H1 (cell line): Measurements from ENCODE around the gene FASLG. TPM values are rescaled to one million over a fixed set of nuclear protein-coding genes. Genes with fewer than 3 reads are reported as not detected.

Experiments used
- CTCF ChIA-PET: fragments of 300-600 bp; sonication (Branson Sonifier 250); formaldehyde crosslinking; loops from one replicate; lab custom pipeline; 2021; ENCODE audit not compliant: partially characterized antibody; lab: Charles Lee
- POLR2A ChIA-PET: fragments of 300-600 bp; sonication (Branson Sonifier 250); formaldehyde crosslinking; loops from one replicate; lab custom pipeline; 2021; ENCODE audit warnings: inconsistent platforms; ENCODE audit not compliant: partially characterized antibody; lab: Charles Lee
- DNase-seq, 2 experiments: peaks; one replicate each; pipeline versions ENCODE4 v3.0.0 to v3.0.0-alpha.2; 2010 to 2022; ENCODE audit warnings: low spot score in 2 of 2, low read depth in 1 of 2, mixed read lengths in 1 of 2
- FAIRE-seq: peaks from 2 replicates; lab custom pipeline; 2011; peaks lifted over from hg19 to GRCh38; lab: Jason Lieb, UNC
- H2AFZ ChIP-seq: 2 replicates; pipeline ENCODE4 v1.8.1; 2012; ENCODE audit warnings: low read length, inconsistent platforms
- H2AK5ac ChIP-seq: 2 replicates; pipeline ENCODE4 v1.6.1; 2013; ENCODE audit warnings: low read depth, low read length
- H2BK120ac ChIP-seq: replicated peaks from 2 replicates; pipeline ENCODE3; 2013; ENCODE audit warnings: low read depth, low read length, inconsistent platforms
- H2BK12ac ChIP-seq: 2 replicates; pipeline ENCODE4 v1.6.1; 2013; ENCODE audit warnings: low read depth, low read length
- H2BK15ac ChIP-seq: 2 replicates; pipeline ENCODE4 v1.6.1; 2013; ENCODE audit warnings: low read length
- H2BK20ac ChIP-seq: 2 replicates; pipeline ENCODE4 v1.6.1; 2013; ENCODE audit warnings: low read length
- H2BK5ac ChIP-seq: 2 replicates; pipeline ENCODE4 v1.6.1; 2013; ENCODE audit warnings: low read depth, low read length
- H3K14ac ChIP-seq: 2 replicates; pipeline ENCODE4 v1.6.1; 2013; ENCODE audit warnings: inconsistent platforms; ENCODE audit not compliant: insufficient read length
- H3K18ac ChIP-seq: 2 replicates; pipeline ENCODE4 v1.6.1; 2013; ENCODE audit warnings: low read length; ENCODE audit errors: extremely low read depth
- H3K23ac ChIP-seq: 2 replicates; pipeline ENCODE4 v1.6.1; 2013; ENCODE audit warnings: inconsistent platforms; ENCODE audit not compliant: insufficient read length
- H3K23me2 ChIP-seq: 2 replicates; pipeline ENCODE4 v1.6.1; 2013; ENCODE audit warnings: low read depth, low read length
- H3K27ac ChIP-seq: 2 replicates; pipeline ENCODE4 v1.6.1; 2011; ENCODE audit warnings: low read depth, low read length, inconsistent platforms
- H3K27me3 ChIP-seq, 4 experiments: replicated peaks in 1 of 4; 1 replicate in 1 of 4; 2 replicates in 3 of 4; pipeline versions ENCODE4 v1.6.1 to v1.8.1; 2011 to 2013; ENCODE audit warnings: low read length in 3 of 4, mild to moderate bottlenecking in 3 of 4, inconsistent platforms in 2 of 4, mixed read lengths in 2 of 4, moderate library complexity in 1 of 4; ENCODE audit not compliant: control insufficient read depth in 3 of 4, insufficient read depth in 3 of 4; ENCODE audit errors: extremely low read depth in 1 of 4
- H3K36me3 ChIP-seq, 4 experiments: 2 replicates each; pipeline versions ENCODE4 v1.6.1 to v1.8.1; 2011 to 2013; ENCODE audit warnings: mild to moderate bottlenecking in 4 of 4, low read length in 3 of 4, moderate library complexity in 2 of 4, control low read depth in 1 of 4, inconsistent platforms in 1 of 4; ENCODE audit not compliant: insufficient read depth in 4 of 4, control insufficient read depth in 2 of 4
- H3K4ac ChIP-seq: replicated peaks from 2 replicates; pipeline ENCODE3; 2013; ENCODE audit warnings: low read length, low read depth, mixed read lengths, inconsistent platforms; ENCODE audit not compliant: insufficient read length
- H3K4me1 ChIP-seq, 4 experiments: replicated peaks in 1 of 4; 1 replicate in 1 of 4; 2 replicates in 3 of 4; pipeline versions ENCODE4 v1.6.1 to v1.8.1; 2011 to 2013; ENCODE audit warnings: low read length in 3 of 4, inconsistent platforms in 2 of 4, mixed read lengths in 1 of 4; ENCODE audit not compliant: insufficient read depth in 4 of 4, control insufficient read depth in 3 of 4
- H3K4me2 ChIP-seq, 2 experiments: 2 replicates each; pipeline versions ENCODE4 v1.6.1 to v1.8.1; 2011 to 2013; ENCODE audit warnings: low read depth in 2 of 2, low read length in 2 of 2, control low read depth in 1 of 2, inconsistent platforms in 1 of 2, mild to moderate bottlenecking in 1 of 2; ENCODE audit not compliant: insufficient read depth in 1 of 2
- H3K4me3 ChIP-seq, 4 experiments: fragments of 200-600, 300-600 bp in 1 of 4; sonication (generic), shearing (Covaris generic), sonication (Bioruptor Twin) in 1 of 4; 2 replicates each; pipeline versions ENCODE4 v1.5.1 to v1.8.1; 2011 to 2016; ENCODE audit warnings: low read length in 4 of 4, low read depth in 3 of 4, control low read depth in 2 of 4, inconsistent platforms in 2 of 4, mild to moderate bottlenecking in 2 of 4, mixed read lengths in 1 of 4, moderate library complexity in 1 of 4; ENCODE audit not compliant: insufficient read depth in 2 of 4; ENCODE audit errors: extremely low read depth in 1 of 4
- H3K56ac ChIP-seq: replicated peaks from 2 replicates; pipeline ENCODE3; 2013; ENCODE audit warnings: low read depth, mild to moderate bottlenecking, mixed read lengths, low read length, inconsistent platforms; ENCODE audit not compliant: insufficient read length
- H3K79me1 ChIP-seq: 2 replicates; pipeline ENCODE4 v1.6.1; 2013; ENCODE audit warnings: low read depth, low read length, control low read depth
- H3K79me2 ChIP-seq, 2 experiments: 2 replicates each; pipeline versions ENCODE4 v1.6.1 to v1.8.1; 2012 to 2013; ENCODE audit warnings: low read length in 2 of 2, mild to moderate bottlenecking in 2 of 2, inconsistent platforms in 1 of 2; ENCODE audit not compliant: insufficient read depth in 2 of 2, control insufficient read depth in 1 of 2
- H3K9ac ChIP-seq, 4 experiments: replicated peaks in 1 of 4; 1 replicate in 1 of 4; 2 replicates in 3 of 4; pipeline versions ENCODE4 v1.6.1 to v1.8.1; 2011 to 2013; ENCODE audit warnings: low read depth in 3 of 4, low read length in 3 of 4, control low read depth in 2 of 4, mild to moderate bottlenecking in 2 of 4, moderate library complexity in 2 of 4, inconsistent platforms in 1 of 4; ENCODE audit errors: extremely low read depth in 1 of 4
- H3K9me3 ChIP-seq, 2 experiments: 2 replicates each; pipeline versions ENCODE4 v1.6.1 to v1.8.1; 2012 to 2013; ENCODE audit warnings: mild to moderate bottlenecking in 2 of 2, moderate library complexity in 2 of 2, control low read depth in 1 of 2, inconsistent platforms in 1 of 2, low read depth in 1 of 2, low read length in 1 of 2, mixed read lengths in 1 of 2; ENCODE audit not compliant: insufficient read depth in 2 of 2
- H4K20me1 ChIP-seq, 2 experiments: replicated peaks in 1 of 2; 2 replicates each; pipeline versions ENCODE3 to v1.8.1; 2011 to 2013; ENCODE audit warnings: inconsistent platforms in 2 of 2, low read length in 2 of 2, mild to moderate bottlenecking in 1 of 2; ENCODE audit not compliant: insufficient read depth in 2 of 2, control insufficient read depth in 1 of 2
- H4K5ac ChIP-seq: 2 replicates; pipeline ENCODE4 v1.6.1; 2013; ENCODE audit warnings: low read length, low read depth, mixed read lengths, inconsistent platforms; ENCODE audit not compliant: insufficient read length
- H4K8ac ChIP-seq: 2 replicates; pipeline ENCODE4 v1.8.0; 2013; ENCODE audit warnings: mild to moderate bottlenecking, moderate library complexity, low read length, inconsistent platforms; ENCODE audit not compliant: insufficient read depth; ENCODE audit errors: extremely low read depth
- H4K91ac ChIP-seq: replicated peaks from 2 replicates; pipeline ENCODE3; 2013; ENCODE audit warnings: low read length, mixed read lengths, inconsistent platforms; ENCODE audit not compliant: insufficient read length
- CBX8 ChIP-seq: fragments of 300-800, 300-1000 bp; sonication (generic); IDR thresholded peaks from 2 replicates; pipeline ENCODE4 v1.7.1; 2016; ENCODE audit warnings: low read depth, low read length, borderline replicate concordance
- CTBP2 ChIP-seq: IDR thresholded peaks from 2 replicates; pipeline ENCODE4 v1.7.0; 2011; ENCODE audit warnings: borderline replicate concordance, mild to moderate bottlenecking, moderate library complexity, mixed read lengths, low read length; ENCODE audit not compliant: insufficient read depth, insufficient read length
- KDM5A ChIP-seq: fragments of 200-600 bp; IDR thresholded peaks from 2 replicates; pipeline ENCODE4 v1.7.1; 2012; ENCODE audit warnings: mild to moderate bottlenecking, low read length, inconsistent platforms, mixed read lengths
- SP2 ChIP-seq: IDR thresholded peaks from 2 replicates; pipeline ENCODE4 v1.6.1; 2012; ENCODE audit warnings: mild to moderate bottlenecking, low read length, inconsistent platforms
- TAF1 ChIP-seq: IDR thresholded peaks from 2 replicates; pipeline ENCODE4 v1.6.1; 2011; ENCODE audit warnings: mild to moderate bottlenecking, low read depth, low read length
- YY1 ChIP-seq: IDR thresholded peaks from 2 replicates; pipeline ENCODE4 v1.6.1; 2011; ENCODE audit warnings: low read depth, mild to moderate bottlenecking, low read length
- ZNF274 ChIP-seq: IDR thresholded peaks from 2 replicates; pipeline ENCODE4 v1.7.0; 2012; ENCODE audit warnings: low read length, borderline replicate concordance; ENCODE audit errors: extremely low read depth
- WGBS, 2 experiments: shearing (Covaris generic) in 1 of 2; methylation state at CpG; one replicate each; pipeline versions ENCODE4 v1.1.6 to v1.1.7; 2013 to 2015; ENCODE audit warnings: low lambda C conversion rate in 2 of 2, mixed read lengths in 2 of 2, inconsistent platforms in 1 of 2, low coverage in 1 of 2, missing lambda C conversion rate in 1 of 2; ENCODE audit not compliant: insufficient replicate concordance in 2 of 2, insufficient coverage in 1 of 2, insufficient read length in 1 of 2; ENCODE audit errors: extremely low coverage in 1 of 2, missing lambda C conversion rate in 1 of 2; 5-methylcytosine and 5-hydroxymethylcytosine counted together
- polyA plus RNA-seq, 7 experiments: library from polyadenylated mRNA; depleted of rRNA in 3 of 7; stranded (reverse) in 5 of 7; unstranded in 2 of 7; fragments of >200 nt in 5 of 7; fragments of 200-250 nt in 2 of 7; gene quantifications; 1 replicate in 5 of 7; 2 replicates in 1 of 7; 4 replicates in 1 of 7; pipeline versions ENCODE4 v1.2.1 to v1.2.3, GENCODE V29; 2011 to 2013; ENCODE audit warnings: missing spikeins in 2 of 7, mixed read lengths in 2 of 7
- total RNA-seq: library from RNA; stranded (reverse); fragmentation: NEBNext Ultra II Directional; extraction: Animal tissue kit (Norgen Biotek cat#: 25700); gene quantifications from 2 replicates; pipeline ENCODE4 v1.2.1, GENCODE V29; 2021

Gene FASLG
- total and polyA plus RNA-seq, 2 of the 8 experiments (the other 6 are each of a cell fraction or from before 2014, with no cell fraction given): not detected

- no peak overlapping the region for H3K18ac ChIP-seq
- WGBS, 2 experiments: 55% methylated on average over 3 of the region's 3 CpGs; no CpG with 5 or more reads in 1 of the 2 experiments
- H3K14ac ChIP-seq: no peak overlapping the region
- H3K23ac ChIP-seq: no peak overlapping the region
- no peak overlapping the region for H3K4ac ChIP-seq
- no peak overlapping the region for H2AFZ ChIP-seq
- no peak overlapping the region for H3K27ac ChIP-seq
- no peak overlapping the region for H3K9ac ChIP-seq
- no peaks in the 10 kb centered on the region for H3K23me2 ChIP-seq
- CTCF ChIA-PET: no interaction called here
- no peaks in the 10 kb centered on the region for H3K79me2 ChIP-seq
- no peak overlapping the region for H3K4me3 ChIP-seq
- H2AK5ac ChIP-seq: no peak overlapping the region
- H3K27me3 ChIP-seq: no peaks in the 10 kb centered on the region
- no peak overlapping the region for H2BK5ac ChIP-seq
- no peak overlapping the region for H2BK20ac ChIP-seq
- POLR2A ChIA-PET: no interaction called here
- H3K4me1 ChIP-seq: no peaks in the 10 kb centered on the region
- H4K91ac ChIP-seq: no peak overlapping the region
- no peaks in the 10 kb centered on the region; a peak in 1 of 8 replicates for H3K36me3 ChIP-seq
- no peak overlapping the region for H4K5ac ChIP-seq
- DNase-seq (no peak), FAIRE-seq (no peak)
- H2BK120ac ChIP-seq: no peak overlapping the region
- no peak overlapping the region for H3K56ac ChIP-seq
- no peaks in the 10 kb centered on the region for H4K20me1 ChIP-seq
- no peak overlapping the region for H2BK15ac ChIP-seq
- no peak overlapping the region for H2BK12ac ChIP-seq
- no peak overlapping the region for H3K4me2 ChIP-seq
- no peak overlapping the region for H4K8ac ChIP-seq
- H3K9me3 ChIP-seq: peaks cover 3 to 7% of the 10 kb centered on the region in 2 experiments; a peak in 1 of 4 replicates
- H3K79me1 ChIP-seq: no peaks in the 10 kb centered on the region
- TF ChIP-seq YY1 (no peak), TAF1 (no peak), ZNF274 (no peak), KDM5A (no peak), CTBP2 (no peak), SP2 (no peak), CBX8 (no peak)
Observed at GRCh38 chr1:172626845-172627244, 32.1 kb upstream of the FASLG start.
